Measurements from ENCODE around the gene CFAP299.

- TF ChIP-seq CTCF (IDR thresholded peaks at IDR 0.05): no peak
- no peak for TF ChIP-seq ZFX (IDR thresholded peaks at IDR 0.05; ENCODE audit: borderline replicate concordance)
Measured at GRCh38 chr4:80422727-80423404, 87.3 kb downstream of the CFAP299 start.
